Body of pancreas (tissue), 4 donors: ENCODE measurements around the gene EHMT1. TPM values are rescaled to one million over a fixed set of nuclear protein-coding genes. Genes with fewer than 3 reads are reported as not detected.
"Not testable (repeated sequence)": the region's sequence is repeated elsewhere in the genome, so short reads cannot be mapped to it uniquely, and the experiment has no call there.

ENCODE experiments used
- ATAC-seq: fragments of 150-250 bp; one replicate; pipeline ENCODE4 v1.9.1; 2016
- DNase-seq, 4 donors: peaks; one replicate each; pipeline ENCODE4 v3.0.0-alpha.2; 2019
- H3K27ac ChIP-seq, 4 donors: fragments of 200-600 bp; sonication (generic); 1 replicate in 3 of 4; 2 replicates in 1 of 4; pipeline versions ENCODE4 v1.5.1 to v1.6.1; 2016 to 2019; ENCODE audit warnings: mild to moderate bottlenecking in 1 of 4, mixed read lengths in 1 of 4, moderate library complexity in 1 of 4
- H3K27me3 ChIP-seq, 2 donors: fragments of 200-600 bp; sonication (generic); one replicate each; pipeline ENCODE4 v1.6.0; 2016; ENCODE audit warnings: mild to moderate bottlenecking in 1 of 2
- H3K36me3 ChIP-seq, 2 donors: fragments of 200-600 bp; sonication (generic); replicated peaks in 1 of 2; 2 replicates each; pipeline ENCODE4 v1.5.1; 2016; ENCODE audit warnings: low read depth in 2 of 2; ENCODE audit not compliant: insufficient read depth in 1 of 2
- H3K4me1 ChIP-seq: fragments of 200-600 bp; sonication (generic); one replicate; pipeline ENCODE4 v1.6.0; 2016
- H3K4me3 ChIP-seq, 2 donors: fragments of 200-600 bp; sonication (generic); 1 replicate in 1 of 2; 2 replicates in 1 of 2; pipeline ENCODE4 v1.5.1; 2016 to 2019
- H3K9me3 ChIP-seq, 3 donors: fragments of 200-600 bp; sonication (generic); 1 replicate in 2 of 3; 2 replicates in 1 of 3; pipeline ENCODE4 v1.5.1; 2016
- POLR2A ChIP-seq, 3 donors: fragments of 450-650 bp; IDR thresholded peaks; one replicate each; pipeline ENCODE4 v1.6.1; 2016; ENCODE audit warnings: antibody characterized with exemption in 3 of 3, mild to moderate bottlenecking in 2 of 3
- WGBS, 2 donors: methylation state at CpG; one replicate each; pipeline ENCODE4 v1.1.5; 2017; 5-methylcytosine and 5-hydroxymethylcytosine counted together
- intact Hi-C: fragments of 100-400 bp; cut with DNase I; formaldehyde crosslinking; loops from one replicate; pipeline ENCODE4 v1.15.1; 2023
- total RNA-seq, 2 donors: library from RNA; depleted of rRNA; stranded (reverse); fragments of >200 nt; gene quantifications; one replicate each; pipeline ENCODE4 v1.1.0, GENCODE V29; 2016
- TF ChIP-seq, protein P1 (sequence below), 7 experiments: fragments of 450-650 bp in 4 of 7; fragments of 200-600 bp in 3 of 7; sonication (generic) in 3 of 7; IDR thresholded peaks; one replicate each; pipeline ENCODE4 v1.5.1; 2016 to 2019; ENCODE audit warnings: antibody characterized with exemption in 7 of 7

The EHMT1 gene
- total RNA-seq, 2 donors from 2014 or later = 41.0 to 65.9 TPM

DNA sequence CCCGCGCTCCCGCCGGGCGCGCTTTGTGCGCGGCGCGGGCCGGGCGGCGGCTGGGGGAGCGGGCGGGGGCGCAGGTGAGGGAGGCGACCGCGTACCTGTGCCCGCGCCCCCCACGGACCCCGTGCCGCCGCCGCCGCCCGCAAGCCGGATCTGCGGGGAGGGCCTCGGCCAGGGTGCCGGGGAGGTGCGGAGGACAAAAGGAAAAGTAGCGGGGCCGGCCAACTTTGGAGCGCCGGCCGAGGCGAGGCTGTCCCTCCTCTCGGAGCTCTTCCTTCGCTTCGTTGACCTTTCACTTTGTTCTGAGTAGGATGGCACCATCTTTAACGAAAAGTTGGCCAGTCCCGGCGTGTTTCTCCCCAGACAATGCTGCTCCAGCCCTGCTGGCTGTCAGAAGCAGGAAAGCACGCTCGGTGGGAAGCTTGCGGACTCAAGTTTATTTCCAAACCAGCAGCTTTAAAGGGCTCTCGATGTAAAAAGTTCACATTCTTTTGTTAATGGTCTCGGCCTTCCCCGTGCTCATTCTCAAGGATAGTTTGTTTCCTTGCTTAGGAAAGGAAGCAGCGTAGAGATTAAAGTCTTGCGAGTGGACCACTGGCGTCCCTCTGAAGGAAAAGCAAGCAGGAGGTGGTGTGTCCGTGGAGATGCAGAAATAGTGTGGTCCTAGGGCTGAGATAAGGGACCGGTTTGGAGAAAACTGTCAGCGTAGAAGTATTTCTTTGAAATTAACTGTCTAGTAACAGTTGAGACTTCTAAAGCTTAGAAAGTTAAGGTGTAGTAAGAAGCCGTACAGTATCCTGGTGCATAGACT is 639 bp downstream of the EHMT1 start:
- intact Hi-C loops = no loop called here
- H3K36me3 ChIP-seq = peaks cover 0 to 4% of the 10 kb centered on the region in 2 donors
- H3K27ac ChIP-seq = peak overlapping the region; percentile 64 to 85 (median 74)
- ATAC-seq = peak; percentile 1
- H3K4me3 ChIP-seq = peak overlapping the region; percentile 31 to 53
- 1% methylated on average over 14 to 39 of the region's 58 CpGs for WGBS, 2 donors
- H3K27me3 ChIP-seq = no peaks in the 10 kb centered on the region
- H3K4me1 ChIP-seq = peaks cover 30% of the 10 kb centered on the region
- no peaks in the 10 kb centered on the region for H3K9me3 ChIP-seq
- TF ChIP-seq, protein P1, sequence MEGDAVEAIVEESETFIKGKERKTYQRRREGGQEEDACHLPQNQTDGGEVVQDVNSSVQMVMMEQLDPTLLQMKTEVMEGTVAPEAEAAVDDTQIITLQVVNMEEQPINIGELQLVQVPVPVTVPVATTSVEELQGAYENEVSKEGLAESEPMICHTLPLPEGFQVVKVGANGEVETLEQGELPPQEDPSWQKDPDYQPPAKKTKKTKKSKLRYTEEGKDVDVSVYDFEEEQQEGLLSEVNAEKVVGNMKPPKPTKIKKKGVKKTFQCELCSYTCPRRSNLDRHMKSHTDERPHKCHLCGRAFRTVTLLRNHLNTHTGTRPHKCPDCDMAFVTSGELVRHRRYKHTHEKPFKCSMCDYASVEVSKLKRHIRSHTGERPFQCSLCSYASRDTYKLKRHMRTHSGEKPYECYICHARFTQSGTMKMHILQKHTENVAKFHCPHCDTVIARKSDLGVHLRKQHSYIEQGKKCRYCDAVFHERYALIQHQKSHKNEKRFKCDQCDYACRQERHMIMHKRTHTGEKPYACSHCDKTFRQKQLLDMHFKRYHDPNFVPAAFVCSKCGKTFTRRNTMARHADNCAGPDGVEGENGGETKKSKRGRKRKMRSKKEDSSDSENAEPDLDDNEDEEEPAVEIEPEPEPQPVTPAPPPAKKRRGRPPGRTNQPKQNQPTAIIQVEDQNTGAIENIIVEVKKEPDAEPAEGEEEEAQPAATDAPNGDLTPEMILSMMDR (IDR thresholded peaks at IDR 0.05) = no peak
- TF ChIP-seq POLR2A (IDR thresholded peaks at IDR 0.05) = peak in 1 of 3 donors; percentile 18
- peak in 3 of 4 donors; percentile 35 to 46 (median 44) for DNase-seq

DNA sequence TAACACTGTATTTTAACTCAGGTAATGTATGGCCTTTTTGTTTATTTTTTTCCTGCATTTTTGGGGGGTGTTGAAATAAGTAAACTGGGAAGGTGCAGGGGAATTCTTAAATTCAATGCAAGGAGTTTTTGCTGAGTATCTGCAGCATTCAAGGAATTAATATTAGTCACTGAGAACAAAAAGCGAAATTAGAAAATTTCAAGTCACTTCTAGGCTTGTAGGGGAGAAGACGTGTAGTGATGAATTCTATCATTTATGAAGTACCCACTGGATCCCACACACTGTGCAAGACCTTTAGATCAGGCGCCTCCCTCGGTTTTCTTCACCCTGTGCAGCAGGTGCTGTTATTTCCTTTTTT is 1.2 kb downstream of the EHMT1 start:
- Histone ChIP-seq H3K4me1 (peaks cover 29% of the 10 kb centered on the region), H3K9me3 (no peaks in the 10 kb centered on the region), H3K4me3 (peak overlapping the region in 1 of 2 donors; percentile 53), H3K27ac (peak overlapping the region in 2 of 4 donors; percentile 82 to 85), H3K27me3 (no peaks in the 10 kb centered on the region), H3K36me3 (peaks cover 0 to 2% of the 10 kb centered on the region in 2 donors)
- no peak for DNase-seq
- WGBS, 2 donors = 51 to 58% methylated on average over 4 of the region's 4 CpGs
- no peak for TF ChIP-seq POLR2A (IDR thresholded peaks at IDR 0.05)
- TF ChIP-seq, protein P1 (IDR thresholded peaks at IDR 0.05) = no peak
- intact Hi-C loops = no loop called here
- ATAC-seq = no peak

DNA sequence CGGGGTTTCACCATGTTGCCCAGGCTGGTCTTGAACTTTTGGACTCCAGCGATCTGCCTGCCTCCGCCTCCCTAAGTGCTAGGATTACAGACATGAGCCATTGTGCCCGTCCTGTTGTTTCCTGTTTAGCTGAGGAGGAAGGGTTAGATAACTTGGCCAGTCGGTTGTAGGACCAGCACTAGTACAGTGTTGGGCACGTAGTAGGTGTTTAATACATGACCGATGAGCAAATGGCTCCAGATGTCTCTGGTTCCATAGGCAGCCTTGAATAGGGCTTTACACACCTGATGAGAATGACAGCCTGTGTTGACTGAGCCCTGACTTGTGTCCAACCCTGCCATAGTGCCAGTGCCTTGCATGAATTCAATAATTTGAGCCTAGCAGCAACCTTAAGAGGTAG is 1.8 kb downstream of the EHMT1 start:
- H3K27me3 ChIP-seq = no peaks in the 10 kb centered on the region
- H3K4me3 ChIP-seq = no peak overlapping the region
- no peak for DNase-seq
- no peaks in the 10 kb centered on the region for H3K36me3 ChIP-seq
- WGBS, 2 donors = 45 to 63% methylated on average over 7 of the region's 7 CpGs
- peaks cover 24% of the 10 kb centered on the region for H3K4me1 ChIP-seq
- no peak overlapping the region for H3K27ac ChIP-seq
- no peak for ATAC-seq
- intact Hi-C loops = no loop called here
- no peaks in the 10 kb centered on the region for H3K9me3 ChIP-seq
- TF ChIP-seq, protein P1 (IDR thresholded peaks at IDR 0.05) = no peak

DNA sequence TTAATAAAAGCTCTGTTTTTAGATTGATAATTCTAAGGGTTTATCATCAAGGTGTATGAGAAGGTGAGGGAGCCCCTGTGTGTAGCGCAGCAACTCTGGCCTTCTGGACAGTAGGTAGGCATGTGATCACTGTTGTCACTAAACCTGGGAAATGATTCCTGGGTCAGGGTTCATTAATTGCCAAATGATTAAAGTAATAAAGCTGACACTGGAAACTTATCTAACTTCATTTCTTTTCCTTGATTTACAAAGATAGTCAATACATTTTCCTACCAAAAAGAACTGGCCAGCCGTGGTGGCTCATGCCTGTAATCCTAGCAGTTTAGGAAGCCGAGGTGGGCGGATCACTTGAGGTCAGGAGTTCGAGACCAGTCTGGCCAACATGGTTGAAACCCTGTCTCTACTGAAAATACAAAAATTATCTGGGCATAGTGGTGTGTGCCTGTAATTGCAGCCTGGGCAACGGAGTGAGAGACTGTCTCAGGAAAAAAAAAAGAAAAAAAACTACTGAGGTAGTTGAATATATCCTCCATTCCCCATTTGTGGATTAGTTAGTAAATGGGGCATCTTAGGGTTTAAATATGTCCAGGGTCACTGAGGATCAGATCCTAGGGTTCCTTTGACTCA is 2.4 kb downstream of the EHMT1 start:
- Histone ChIP-seq H3K4me1 (peaks cover 20% of the 10 kb centered on the region), H3K27me3 (no peaks in the 10 kb centered on the region), H3K4me3 (no peak overlapping the region), H3K9me3 (no peaks in the 10 kb centered on the region), H3K27ac (no peak overlapping the region), H3K36me3 (no peaks in the 10 kb centered on the region)
- WGBS, 2 donors = 63 to 65% methylated on average over 6 of the region's 6 CpGs
- ATAC-seq = no peak
- TF ChIP-seq, protein P1 (IDR thresholded peaks at IDR 0.05) = peak in 4 of 7 experiments; percentile 10 to 38 (median 27)
- no peak for TF ChIP-seq POLR2A (IDR thresholded peaks at IDR 0.05)
- intact Hi-C loops = no loop called here
- no peak for DNase-seq

DNA sequence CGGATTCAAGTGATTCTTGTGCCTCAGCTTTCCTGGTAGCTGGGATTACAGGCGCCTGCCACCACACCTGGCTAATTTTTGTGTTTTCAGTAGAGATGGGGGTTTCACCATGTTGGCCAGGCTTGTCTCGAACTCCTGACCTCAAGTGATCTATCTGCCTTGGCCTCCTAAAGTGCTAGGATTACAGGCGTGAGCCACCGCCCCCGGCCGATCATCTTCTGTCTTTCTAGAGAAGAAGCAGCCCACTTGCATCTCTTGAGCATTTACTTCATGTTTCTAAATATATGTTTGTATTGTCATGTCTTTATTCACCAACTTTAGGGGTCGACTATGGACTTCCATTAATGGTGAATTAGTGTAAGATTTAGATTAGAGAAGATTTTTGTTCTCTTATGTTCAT is 3.4 kb downstream of the EHMT1 start:
- ATAC-seq, H3K27me3 ChIP-seq, H3K27ac ChIP-seq, H3K9me3 ChIP-seq, H3K36me3 ChIP-seq, intact Hi-C loops, DNase-seq, H3K4me3 ChIP-seq: not testable (repeated sequence)
- 89 to 91% methylated on average over 7 of the region's 8 CpGs for WGBS, 2 donors
- peaks cover 17% of the 10 kb centered on the region for H3K4me1 ChIP-seq
